KOPT-K1 (cell line): ENCODE measurements around the gene MDM4.
"Not testable (repeated sequence)": the region's sequence is repeated elsewhere in the genome, so short reads cannot be mapped to it uniquely, and the experiment has no call there.

Experiments used
- H3K27ac ChIP-seq: fragments of 200-600 bp; sonication (generic); 2 replicates; pipeline ENCODE4 v1.5.1; 2016; ENCODE audit warnings: antibody characterized with exemption, mild to moderate bottlenecking, low read depth, low read length; ENCODE audit not compliant: poor library complexity, severe bottlenecking
- H3K36me3 ChIP-seq: fragments of 200-600 bp; sonication (generic); 2 replicates; pipeline ENCODE4 v1.5.1; 2017; ENCODE audit warnings: antibody characterized with exemption, mild to moderate bottlenecking, low read length, moderate library complexity; ENCODE audit not compliant: insufficient read depth
- H3K9me3 ChIP-seq: fragments of 200-600 bp; sonication (generic); 2 replicates; pipeline ENCODE4 v1.5.1; 2017; ENCODE audit warnings: antibody characterized with exemption, low read length, mild to moderate bottlenecking; ENCODE audit not compliant: insufficient read depth, poor library complexity, severe bottlenecking

MDM4 gene

DNA sequence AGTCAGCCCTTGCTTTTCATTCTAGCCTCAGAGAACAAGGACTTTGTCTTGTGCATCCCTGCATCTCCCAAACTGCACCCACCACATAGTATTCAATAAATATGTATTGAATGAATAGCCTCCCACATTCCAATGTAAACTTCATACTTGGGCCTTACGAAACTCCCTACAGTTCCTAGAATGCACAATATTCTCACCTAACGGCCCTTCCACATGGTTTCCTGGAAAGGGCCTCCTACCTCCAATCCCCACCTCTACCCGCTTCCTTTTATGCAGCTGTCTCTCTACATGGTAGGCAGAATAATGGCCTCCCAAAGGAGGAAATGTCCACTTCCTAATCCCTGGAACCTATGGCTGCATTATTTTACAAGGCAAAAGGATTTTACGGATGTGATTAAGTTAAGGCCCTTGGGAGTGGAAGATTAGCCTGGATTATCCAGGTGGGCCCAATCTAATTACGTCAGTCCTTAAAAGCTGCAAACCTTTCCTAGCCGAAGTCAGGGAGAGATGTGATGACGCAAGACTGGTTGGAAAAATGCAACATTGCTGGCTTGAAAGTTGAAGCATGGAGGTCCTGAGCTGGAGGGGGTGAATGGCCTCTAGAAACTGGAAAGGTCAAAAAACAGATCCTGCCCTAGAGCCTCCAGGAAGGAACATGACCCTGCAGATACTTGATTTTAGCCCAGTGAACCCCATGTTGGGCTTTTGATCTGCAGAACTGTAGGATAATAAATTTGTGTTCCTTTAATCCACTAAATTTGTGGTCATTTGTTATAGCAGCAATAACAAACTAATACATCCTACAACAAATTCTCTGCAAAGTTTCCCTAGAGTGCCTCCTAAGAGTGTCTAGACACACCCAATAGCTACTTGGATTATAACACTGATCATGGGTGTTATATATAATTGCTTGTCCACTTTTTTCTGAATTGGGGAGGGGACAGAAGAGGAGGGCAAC is 16.4 kb upstream of the MDM4 start:
- no peaks in the 10 kb centered on the region for H3K36me3 ChIP-seq
- no peak overlapping the region for H3K27ac ChIP-seq
- no peaks in the 10 kb centered on the region for H3K9me3 ChIP-seq

DNA sequence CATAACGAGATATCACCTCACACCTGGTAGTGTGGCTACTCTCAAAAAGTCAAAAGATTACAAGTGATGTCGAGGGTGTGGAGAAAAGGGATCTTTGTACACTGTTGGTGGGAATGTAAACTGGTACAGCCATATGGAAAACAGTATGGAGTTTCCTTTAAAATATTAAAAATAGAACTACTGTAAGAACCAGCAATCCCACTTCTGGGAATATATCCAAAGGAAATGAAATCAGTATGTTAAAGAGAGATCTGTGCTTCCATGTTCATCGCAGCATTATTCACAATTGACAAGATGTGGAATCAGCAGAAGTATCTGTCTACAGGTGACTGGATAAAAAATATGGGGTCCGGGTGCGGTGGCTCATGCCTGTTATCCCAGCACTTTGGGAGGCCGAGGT is 14.0 kb upstream of the MDM4 start:
- Histone ChIP-seq H3K27ac (no peak overlapping the region), H3K9me3 (no peaks in the 10 kb centered on the region), H3K36me3 (no peaks in the 10 kb centered on the region)

DNA sequence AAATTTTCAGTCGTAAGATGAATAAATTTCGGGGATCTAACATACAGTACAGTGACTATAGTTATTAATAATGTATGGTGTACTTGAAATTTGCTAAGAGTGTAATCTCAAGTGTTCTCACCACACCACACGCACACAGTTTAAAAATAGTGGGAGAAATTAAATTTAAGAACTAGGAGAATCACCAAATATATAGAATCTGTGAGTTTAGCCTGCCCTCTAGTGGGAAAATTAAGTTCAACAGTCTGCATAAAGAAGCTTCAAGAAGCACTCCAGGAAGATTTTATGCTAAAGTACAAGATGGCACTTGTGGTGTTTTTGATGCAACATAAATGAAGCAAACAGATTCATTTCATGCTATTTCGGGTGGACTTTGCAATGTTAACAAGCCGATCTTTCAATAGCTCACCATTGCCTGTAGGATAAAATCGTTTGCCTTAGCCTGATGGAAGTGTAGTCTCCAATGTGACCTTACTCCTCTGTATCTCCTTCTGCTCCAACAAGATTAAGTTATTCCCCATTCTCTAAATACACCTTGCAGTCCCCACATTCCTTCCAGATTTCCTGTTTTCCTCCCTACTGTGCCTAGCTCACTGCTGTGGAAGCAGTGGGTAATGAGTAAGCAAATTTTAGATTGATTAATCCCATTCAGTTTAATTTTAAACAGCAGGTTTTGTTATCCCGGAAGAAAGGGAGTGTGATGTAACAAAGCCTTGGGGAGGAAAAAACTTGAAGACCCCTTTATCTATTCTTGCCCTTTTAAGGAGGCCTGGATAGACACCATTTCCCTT is 12.9 kb upstream of the MDM4 start:
- H3K9me3 ChIP-seq: no peaks in the 10 kb centered on the region
- H3K27ac ChIP-seq: no peak overlapping the region
- H3K36me3 ChIP-seq: no peaks in the 10 kb centered on the region

DNA sequence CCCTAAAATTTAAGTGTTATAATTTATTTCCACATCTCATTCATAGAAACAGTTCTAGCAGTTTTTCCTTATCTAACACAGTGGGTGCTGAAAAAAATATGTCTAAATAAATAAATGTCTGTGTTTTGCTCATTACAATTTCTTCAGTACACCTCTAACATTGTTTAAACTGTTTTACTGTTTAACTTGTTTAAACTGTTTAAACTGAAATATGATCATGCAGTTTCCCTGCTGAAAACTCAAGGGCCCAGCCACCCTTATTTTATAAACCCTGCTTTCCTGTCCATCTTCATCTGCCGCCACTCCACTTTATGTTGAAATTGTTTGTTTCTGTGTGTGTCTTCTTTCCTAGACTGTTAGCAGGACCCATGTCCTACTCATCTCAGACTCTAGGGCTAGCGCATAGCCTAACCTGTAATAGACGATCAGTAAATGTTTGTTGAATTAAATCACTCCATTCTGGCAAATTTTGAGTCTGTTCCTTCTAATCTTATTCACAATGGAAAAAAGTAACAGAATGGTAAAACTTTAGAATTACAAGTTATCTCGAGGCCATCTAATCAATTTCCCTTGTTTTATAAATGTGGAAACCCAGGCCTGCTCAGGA is 12.2 kb upstream of the MDM4 start:
- Histone ChIP-seq H3K9me3 (no peaks in the 10 kb centered on the region), H3K36me3 (no peaks in the 10 kb centered on the region), H3K27ac (no peak overlapping the region)

DNA sequence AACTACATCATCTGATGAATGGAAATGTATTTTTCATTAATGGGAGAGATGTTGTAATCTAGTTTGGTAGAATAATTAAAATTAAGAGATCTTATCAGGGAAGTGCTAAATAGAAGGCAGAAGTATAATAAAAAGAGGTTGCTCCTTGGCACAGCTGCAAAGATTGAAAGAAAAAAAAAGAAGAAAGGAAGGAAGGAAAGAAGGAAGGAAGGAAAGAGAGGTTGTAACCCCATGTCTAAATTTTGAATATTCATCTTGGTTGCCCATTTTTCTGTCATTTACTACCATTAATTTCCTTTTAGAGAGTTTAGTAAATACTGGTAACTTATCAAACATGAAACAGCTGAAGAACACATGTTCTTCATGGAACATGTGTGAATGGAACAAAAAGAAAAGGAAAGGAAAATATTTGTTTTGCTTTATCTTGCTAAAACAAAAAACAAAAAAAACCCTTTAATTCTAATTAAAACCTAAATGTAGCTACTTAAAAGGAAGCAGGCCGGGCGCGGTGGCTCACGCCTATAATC is 10.5 kb upstream of the MDM4 start:
- Histone ChIP-seq H3K36me3 (no peaks in the 10 kb centered on the region), H3K9me3 (no peaks in the 10 kb centered on the region), H3K27ac (peak overlapping the region; percentile 72)

- no peaks in the 10 kb centered on the region for H3K36me3 ChIP-seq
- H3K27ac ChIP-seq: peak overlapping the region; percentile 72
- no peaks in the 10 kb centered on the region for H3K9me3 ChIP-seq
Observed at GRCh38 chr1:204506201-204506968, 9.8 kb upstream of the MDM4 start.

DNA sequence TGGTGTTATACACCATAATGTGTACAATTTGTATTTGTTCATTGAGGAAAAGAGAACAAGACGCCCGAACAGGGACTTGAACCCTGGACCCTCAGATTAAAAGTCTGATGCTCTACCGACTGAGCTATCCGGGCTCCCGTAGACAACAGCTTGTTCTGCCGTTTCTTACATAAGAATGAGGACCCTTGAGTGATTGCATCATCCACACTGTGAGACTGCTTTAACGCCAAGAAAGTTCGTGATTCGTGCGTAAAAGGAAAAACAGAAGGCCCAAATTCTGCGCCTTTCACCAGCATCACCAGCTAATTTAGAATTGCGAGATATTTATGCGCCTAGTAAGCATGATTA is 9.3 kb upstream of the MDM4 start:
- Histone ChIP-seq H3K9me3 (no peaks in the 10 kb centered on the region), H3K27ac (peak overlapping the region; percentile 72)

GRCh38 chr1:204507317-204508105 is 8.7 kb upstream of the MDM4 start:
- no peaks in the 10 kb centered on the region for H3K36me3 ChIP-seq
- peak overlapping the region; percentile 72 for H3K27ac ChIP-seq
- H3K9me3 ChIP-seq: no peaks in the 10 kb centered on the region

More for the DNA sequence above, 9.3 kb upstream of the MDM4 start:
- H3K36me3 ChIP-seq: no peaks in the 10 kb centered on the region

- Histone ChIP-seq H3K36me3 (no peaks in the 10 kb centered on the region), H3K27ac (no peak overlapping the region)
Observed at GRCh38 chr1:204509186-204509635, 7.0 kb upstream of the MDM4 start.

GRCh38 chr1:204511366-204511765 is 4.8 kb upstream of the MDM4 start:
- Histone ChIP-seq H3K27ac (no peak overlapping the region), H3K9me3 (no peaks in the 10 kb centered on the region), H3K36me3 (no peaks in the 10 kb centered on the region)

More at GRCh38 chr1:204509186-204509635, 7.0 kb upstream of the MDM4 start:
- H3K9me3 ChIP-seq: no peaks in the 10 kb centered on the region

GRCh38 chr1:204513117-204513716 is 3.0 kb upstream of the MDM4 start:
- Histone ChIP-seq H3K9me3 (no peaks in the 10 kb centered on the region), H3K27ac (peak overlapping the region; percentile 18), H3K36me3 (peaks cover 5% of the 10 kb centered on the region)

DNA sequence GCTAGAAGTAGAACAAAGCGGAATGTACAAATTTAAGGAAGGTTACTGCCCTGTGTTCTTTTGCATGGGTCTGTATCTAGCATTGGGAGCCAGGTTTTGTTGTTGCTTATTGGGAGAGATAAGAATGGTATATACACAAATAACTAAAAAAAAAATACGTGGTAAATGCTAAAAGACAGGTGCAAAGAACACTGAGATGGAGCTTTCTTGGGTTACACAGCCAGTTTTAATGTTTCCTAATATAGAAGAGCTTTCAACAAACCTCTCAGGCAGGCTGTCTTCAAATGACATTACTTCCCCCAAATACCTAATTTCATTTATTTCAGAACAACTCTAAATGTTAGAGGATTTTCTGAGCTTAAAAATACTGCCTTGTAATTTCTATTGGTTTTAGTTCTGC is 1.4 kb upstream of the MDM4 start:
- Histone ChIP-seq H3K9me3 (no peaks in the 10 kb centered on the region), H3K27ac (peak overlapping the region; percentile 24), H3K36me3 (peaks cover 20% of the 10 kb centered on the region)

- H3K36me3 ChIP-seq: peaks cover 20% of the 10 kb centered on the region
- not testable (repeated sequence) for H3K9me3 ChIP-seq
- H3K27ac ChIP-seq: peak overlapping the region; percentile 96
Observed at GRCh38 chr1:204517382-204517781, 1.2 kb downstream of the MDM4 start.
